GM23338 (cell line): ENCODE data around the gene C2CD3. TPM values are rescaled to one million over a fixed set of nuclear protein-coding genes. Genes with fewer than 3 reads are reported as not detected.

ENCODE experiments used
- ATAC-seq: fragments of 200-7000 bp; cut with Tn5 transposase; 3 replicates; pipeline ENCODE4 v1.9.1; 2020
- DNase-seq: peaks from one replicate; pipeline ENCODE4 v3.0.0-alpha.2; 2015; ENCODE audit warnings: low spot score
- H2AFZ ChIP-seq: fragments of 200-600 bp; sonication (generic); 2 replicates; pipeline ENCODE4 v1.8.0; 2016; ENCODE audit warnings: antibody characterized with exemption, mild to moderate bottlenecking, moderate library complexity
- H3F3A ChIP-seq: fragments of 200-600 bp; sonication (generic); replicated peaks from 2 replicates; pipeline ENCODE4 v1.8.0; 2017; ENCODE audit warnings: antibody characterized with exemption, mixed run types, low read depth
- H3K27ac ChIP-seq: fragments of 200-600 bp; sonication (generic); 2 replicates; pipeline ENCODE4 v1.6.1; 2016; ENCODE audit warnings: low read depth
- H3K27me3 ChIP-seq: fragments of 200-600 bp; sonication (generic); 2 replicates; pipeline ENCODE4 v1.8.0; 2016; ENCODE audit warnings: mild to moderate bottlenecking, mixed run types, moderate library complexity; ENCODE audit not compliant: insufficient read depth
- H3K36me3 ChIP-seq: fragments of 200-600 bp; sonication (generic); 2 replicates; pipeline ENCODE4 v1.8.0; 2016; ENCODE audit warnings: mild to moderate bottlenecking; ENCODE audit not compliant: insufficient read depth
- H3K4me1 ChIP-seq: fragments of 200-600 bp; sonication (generic); 2 replicates; pipeline ENCODE4 v1.8.0; 2016; ENCODE audit warnings: mild to moderate bottlenecking, moderate library complexity; ENCODE audit not compliant: insufficient read depth
- H3K4me2 ChIP-seq: fragments of 200-600 bp; sonication (generic); 2 replicates; pipeline ENCODE4 v1.7.1; 2017; ENCODE audit warnings: mixed run types
- H3K4me3 ChIP-seq: fragments of 200-600 bp; sonication (generic); 2 replicates; pipeline ENCODE4 v1.6.1; 2016; ENCODE audit warnings: mixed run types
- H3K79me2 ChIP-seq: fragments of 200-600 bp; sonication (generic); replicated peaks from 2 replicates; pipeline ENCODE4 v1.8.0; 2017; ENCODE audit warnings: mild to moderate bottlenecking; ENCODE audit not compliant: insufficient read depth
- H3K9me2 ChIP-seq: fragments of 200-600 bp; sonication (generic); 2 replicates; pipeline ENCODE4 v1.8.0; 2017; ENCODE audit not compliant: insufficient read depth
- H4K20me1 ChIP-seq: fragments of 200-600 bp; sonication (generic); replicated peaks from 2 replicates; pipeline ENCODE4 v1.8.0; 2017; ENCODE audit warnings: mild to moderate bottlenecking; ENCODE audit not compliant: insufficient read depth
- H3K27ac Mint-ChIP-seq: 2 replicates; pipeline ENCODE4 v1.8.0; 2020; ENCODE audit warnings: inconsistent platforms, mild to moderate bottlenecking, moderate library complexity, mixed read lengths
- H3K27me3 Mint-ChIP-seq: 3 replicates; pipeline ENCODE4 v1.8.0; 2022; ENCODE audit warnings: low read depth, mild to moderate bottlenecking, moderate library complexity, mixed read lengths, inconsistent platforms; ENCODE audit not compliant: insufficient read depth, poor library complexity
- H3K36me3 Mint-ChIP-seq: 3 replicates; pipeline ENCODE4 v1.8.0; 2021; ENCODE audit warnings: low read depth, mild to moderate bottlenecking, inconsistent platforms, moderate library complexity, mixed read lengths
- H3K4me1 Mint-ChIP-seq: 3 replicates; pipeline ENCODE4 v1.8.0; 2020; ENCODE audit warnings: mild to moderate bottlenecking, inconsistent platforms, mixed read lengths
- H3K4me3 Mint-ChIP-seq: 3 replicates; pipeline ENCODE4 v1.8.0; 2021; ENCODE audit warnings: moderate library complexity, mild to moderate bottlenecking, inconsistent platforms, mixed read lengths
- H3K9me3 Mint-ChIP-seq: 3 replicates; pipeline ENCODE4 v1.8.0; 2020; ENCODE audit warnings: moderate library complexity, mild to moderate bottlenecking, inconsistent platforms, mixed read lengths
- CREB1 ChIP-seq: fragments of 250-450 bp; sonication (Bioruptor Pico); IDR thresholded peaks from 2 replicates; pipeline ENCODE4 v1.5.0; 2020; ENCODE audit warnings: low read depth, mild to moderate bottlenecking, moderate library complexity
- EZH2 ChIP-seq: fragments of 200-600 bp; sonication (generic); IDR thresholded peaks from one replicate; pipeline ENCODE4 v1.8.0; 2017; ENCODE audit warnings: antibody characterized with exemption, mild to moderate bottlenecking, low read depth; ENCODE audit not compliant: unreplicated experiment
- EZH2phosphoT487 ChIP-seq: fragments of 200-600 bp; sonication (generic); IDR thresholded peaks from one replicate; pipeline ENCODE4 v1.8.1; 2018; ENCODE audit warnings: antibody characterized with exemption; ENCODE audit not compliant: unreplicated experiment
- JUNB ChIP-seq: IDR thresholded peaks from one replicate; pipeline ENCODE4 v1.6.1; 2016; ENCODE audit warnings: antibody characterized with exemption; ENCODE audit not compliant: unreplicated experiment
- POLR2AphosphoS5 ChIP-seq: IDR thresholded peaks from 2 replicates; pipeline ENCODE4 v1.6.1; 2016; ENCODE audit warnings: antibody characterized with exemption, low read depth
- REST ChIP-seq: IDR thresholded peaks from one replicate; pipeline ENCODE4 v1.6.1; 2018; ENCODE audit warnings: antibody characterized with exemption; ENCODE audit not compliant: unreplicated experiment
- ZNF331 ChIP-seq: fragments of 250-450 bp; sonication (Bioruptor Pico); IDR thresholded peaks from 2 replicates; pipeline ENCODE4 v1.5.0; 2020; ENCODE audit warnings: low read depth, mild to moderate bottlenecking, moderate library complexity
- ZNF462 ChIP-seq: fragments of 250-450 bp; sonication (Bioruptor Pico); IDR thresholded peaks from 2 replicates; pipeline ENCODE4 v1.5.0; 2020; ENCODE audit warnings: mild to moderate bottlenecking, moderate library complexity
- polyA plus RNA-seq: library from polyadenylated mRNA; unstranded; fragments of >200 nt; fragmentation: Nextera tagmentation; extraction: Ambion mirVana; gene quantifications from 2 replicates; pipeline ENCODE4 v1.2.1, GENCODE V29; 2016
- total RNA-seq: library from RNA; depleted of rRNA; stranded (reverse); fragments of >200 nt; shearing (Covaris generic); gene quantifications from 2 replicates; pipeline ENCODE4 v1.2.3, GENCODE V29; 2014

Gene C2CD3
- total and polyA plus RNA-seq, 2 experiments from 2014 or later, result 15.5 to 29.5 TPM

- Histone ChIP-seq H3K4me2 (no peak overlapping the region), H2AFZ (no peak overlapping the region), H3F3A (no peaks in the 10 kb centered on the region), H3K79me2 (peaks cover 35% of the 10 kb centered on the region; the same call in 1 of the 2 replicates), H3K4me1 (no peaks in the 10 kb centered on the region), H3K27ac (no peak overlapping the region), H3K4me3 (no peak overlapping the region), H3K36me3 (peaks cover 5% of the 10 kb centered on the region; the same call in 1 of the 2 replicates), H3K27me3 (no peaks in the 10 kb centered on the region), H4K20me1 (0 out of 2 replicates have a peak, but pooled peaks cover 9% of the 10 kb centered on the region), H3K9me2 (no peaks in the 10 kb centered on the region)
- DNase-seq, result no peak
- ATAC-seq, result no peak
- no peaks in the 10 kb centered on the region for H3K27me3 Mint-ChIP-seq
- TF ChIP-seq ZNF462 (CRISPR knock-in tag) (no peak), EZH2 (no peak), ZNF331 (no peak), EZH2phosphoT487 (no peak), REST (no peak), CREB1 (CRISPR knock-in tag) (no peak), JUNB (no peak), POLR2AphosphoS5 (no peak)
- H3K9me3 Mint-ChIP-seq, result 0 out of 3 replicates have a peak, but pooled peaks cover 5% of the 10 kb centered on the region
- no peak overlapping the region for H3K27ac Mint-ChIP-seq
- H3K36me3 Mint-ChIP-seq, result peaks cover 16% of the 10 kb centered on the region
- no peak overlapping the region for H3K4me3 Mint-ChIP-seq
- no peaks in the 10 kb centered on the region; the same call in 2 of the 3 replicates for H3K4me1 Mint-ChIP-seq
These were observed 26.1 kb upstream of the C2CD3 start for GRCh38 chr11:74196781-74197486.
